ENCODE results near the gene PMS1.

DNA sequence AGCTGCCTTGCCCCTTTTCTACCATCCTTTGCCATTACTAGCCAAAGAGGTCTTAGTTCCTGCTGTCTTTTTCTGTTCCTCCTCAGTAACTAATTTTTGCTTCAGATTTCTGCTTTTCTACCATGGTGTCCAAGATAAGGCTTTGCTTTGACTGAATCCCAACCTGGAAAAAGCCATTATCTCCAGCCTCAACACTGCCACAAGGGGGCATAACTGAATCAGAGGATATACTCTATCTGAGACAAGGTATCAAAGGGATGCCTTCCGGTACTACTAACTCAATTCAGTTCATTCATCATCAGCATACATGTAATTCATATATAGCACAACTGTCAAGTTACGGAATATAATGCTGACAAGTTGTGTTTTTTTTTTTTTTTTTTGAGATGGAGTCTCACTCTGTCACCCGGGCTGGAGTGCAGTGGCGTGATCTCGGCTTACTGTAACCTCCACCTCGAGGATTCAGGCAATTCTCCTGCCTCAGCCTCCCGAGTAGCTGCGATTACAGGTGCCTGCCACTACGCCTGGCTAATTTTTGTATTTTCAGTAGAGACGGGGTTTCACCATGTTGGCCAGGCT lies 33.1 kb upstream of the PMS1 start:
- TF ChIP-seq CTCF (IDR thresholded peaks at IDR 0.05 in 8 of 11, conservative IDR thresholded peaks at IDR 0.05 in 3 of 11) (peak in 10 of 11 experiments; percentile 19 to 66 (median 58)), POLR2A (IDR thresholded peaks at IDR 0.05) (no peak)
